T-cell (primary cell): ENCODE results near the gene GNAS-AS1. TPM values are rescaled to one million over a fixed set of nuclear protein-coding genes. Genes with fewer than 3 reads are reported as not detected.

Experiments used
- ATAC-seq, 4 experiments: fragments of 200-7000 bp in 3 of 4; fragments of 150-1000 bp in 1 of 4; cut with Tn5 transposase; replicated peaks in 1 of 4; 1 replicate in 3 of 4; 2 replicates in 1 of 4; pipeline ENCODE4 v1.10.0; 2021; ENCODE audit warnings: moderate library complexity in 3 of 4, mild to moderate bottlenecking in 2 of 4, moderate number of reproducible peaks in 1 of 4
- CTCF ChIA-PET, 2 donors: fragments of 300-600 bp; sonication (Branson Sonifier 250); formaldehyde crosslinking; loops; one replicate each; lab custom pipeline; 2022; ENCODE audit warnings: antibody characterized with exemption in 2 of 2; lab: Charles Lee
- POLR2A ChIA-PET, 2 donors: fragments of 300-600 bp; sonication (Branson Sonifier 250); formaldehyde crosslinking; loops; one replicate each; lab custom pipeline; 2022; ENCODE audit warnings: antibody characterized with exemption in 2 of 2; lab: Charles Lee
- DNase-seq, 35 experiments: peaks; one replicate each; pipeline versions ENCODE4 v3.0.0 to v3.0.0-alpha.2; 2013 to 2023
- H3K27ac ChIP-seq: one replicate; pipeline ENCODE4 v1.5.1; 2013; ENCODE audit warnings: low read length
- H3K27me3 ChIP-seq, 2 experiments: replicated peaks in 1 of 2; 1 replicate in 1 of 2; 2 replicates in 1 of 2; pipeline versions ENCODE4 v1.6.1 to v1.7.0; 2013; ENCODE audit warnings: low read length in 1 of 2, mixed read lengths in 1 of 2; ENCODE audit not compliant: control insufficient read depth in 2 of 2, insufficient read depth in 2 of 2; ENCODE audit errors: extremely low read depth in 1 of 2
- H3K36me3 ChIP-seq, 2 donors: 1 replicate in 1 of 2; 2 replicates in 1 of 2; pipeline versions ENCODE4 v1.6.1 to v1.7.0; 2013; ENCODE audit warnings: low read length in 1 of 2; ENCODE audit not compliant: control insufficient read depth in 2 of 2, insufficient read depth in 1 of 2; ENCODE audit errors: extremely low read depth in 1 of 2
- H3K4me1 ChIP-seq, 2 experiments: 1 replicate in 1 of 2; 2 replicates in 1 of 2; pipeline versions ENCODE4 v1.6.1 to v1.7.0; 2013; ENCODE audit warnings: low read length in 2 of 2, mixed read lengths in 1 of 2; ENCODE audit not compliant: insufficient read depth in 2 of 2, control insufficient read depth in 1 of 2; ENCODE audit errors: extremely low read depth in 1 of 2
- H3K4me3 ChIP-seq, 2 donors: 1 replicate in 1 of 2; 2 replicates in 1 of 2; pipeline versions ENCODE4 v1.5.1 to v1.7.0; 2013; ENCODE audit warnings: mild to moderate bottlenecking in 2 of 2, low read length in 1 of 2, moderate library complexity in 1 of 2; ENCODE audit not compliant: control insufficient read depth in 1 of 2; ENCODE audit errors: extremely low read depth in 1 of 2
- H3K9me3 ChIP-seq: 2 replicates; pipeline ENCODE4 v1.7.0; 2013
- H3K27ac Mint-ChIP-seq, 2 donors: one replicate each; pipeline ENCODE4 v1.8.0; 2020 to 2021; ENCODE audit warnings: mild to moderate bottlenecking in 2 of 2, mixed read lengths in 2 of 2
- H3K27me3 Mint-ChIP-seq, 2 donors: one replicate each; pipeline ENCODE4 v1.8.0; 2021 to 2022; ENCODE audit warnings: mixed read lengths in 2 of 2
- H3K36me3 Mint-ChIP-seq: one replicate; pipeline ENCODE4 v1.8.0; 2021; ENCODE audit warnings: mixed read lengths
- H3K4me1 Mint-ChIP-seq, 3 donors: one replicate each; pipeline ENCODE4 v1.8.0; 2020 to 2022; ENCODE audit warnings: mixed read lengths in 3 of 3, mild to moderate bottlenecking in 1 of 3
- H3K4me3 Mint-ChIP-seq, 3 donors: one replicate each; pipeline ENCODE4 v1.8.0; 2020 to 2022; ENCODE audit warnings: mild to moderate bottlenecking in 3 of 3, mixed read lengths in 3 of 3, moderate library complexity in 3 of 3
- H3K9me3 Mint-ChIP-seq, 3 donors: one replicate each; pipeline ENCODE4 v1.8.0; 2020 to 2022; ENCODE audit warnings: mixed read lengths in 3 of 3
- WGBS: methylation state at CpG from one replicate; pipeline ENCODE4 v1.1.5; 2013; ENCODE audit warnings: missing lambda C conversion rate; ENCODE audit not compliant: insufficient coverage; 5-methylcytosine and 5-hydroxymethylcytosine counted together
- total RNA-seq, 35 experiments: library from RNA in 6 of 35; stranded (reverse) in 6 of 35; fragments of 120-200 nt in 1 of 35; gene quantifications; one replicate each; pipeline versions ENCODE4 v1.2.1 to v1.2.4 and lab custom pipeline; 2013 to 2026

GNAS-AS1 gene
- total RNA-seq, 5 donors from 2014 or later (not counting 1 experiment from before 2014, with no cell fraction given): 1.1 to 1.7 (median 1.5) TPM

- Histone ChIP-seq H3K4me1 (no peaks in the 10 kb centered on the region), H3K4me3 (no peak overlapping the region), H3K27ac (no peak overlapping the region), H3K36me3 (no peaks in the 10 kb centered on the region), H3K27me3 (peaks cover 0 to 34% of the 10 kb centered on the region in 2 experiments), H3K9me3 (no peaks in the 10 kb centered on the region)
- ATAC-seq: no peak
- ChIA-PET POLR2A (no interaction called here), CTCF (no interaction called here)
- whole genome bisulfite sequencing: 79% methylated on average over 5 of the region's 6 CpGs
- Mint-ChIP-seq H3K4me3 (no peak overlapping the region), H3K4me1 (no peaks in the 10 kb centered on the region), H3K36me3 (no peaks in the 10 kb centered on the region), H3K27me3 (peaks cover 19 to 31% of the 10 kb centered on the region in 2 donors), H3K9me3 (no peaks in the 10 kb centered on the region), H3K27ac (no peak overlapping the region)
- no peak for DNase-seq
Measured at GRCh38 chr20:58772786-58773185, 77.9 kb downstream of the GNAS-AS1 start.

Other genes with a start within 250 kb of the GNAS-AS1 start
- gene STX16, start 199.6 kb downstream of the GNAS-AS1 start, total RNA-seq: 100 to 1,000 TPM; 154 to 213 (median 178) TPM
- 10 to 100 TPM; 49.6 to 79.0 (median 69.3) TPM for gene NPEPL1, start 158.1 kb downstream of the GNAS-AS1 start, total RNA-seq
- gene GNAS, start 1.8 kb upstream of the GNAS-AS1 start, total RNA-seq: 100 to 1,000 TPM; 578 to 855 (median 640) TPM
- 10 to 100 TPM; 72.6 to 95.4 (median 90.4) TPM for gene NELFCD, start 130.4 kb upstream of the GNAS-AS1 start, total RNA-seq
- gene CTSZ, start 156.4 kb upstream of the GNAS-AS1 start, total RNA-seq: 10 to 100 TPM; 16.8 to 37.1 (median 26.1) TPM
- gene TUBB1, start 168.5 kb upstream of the GNAS-AS1 start, total RNA-seq: 1 to 10 TPM in 1 of 5 donors, under 1 TPM in 1, not detected in 3; 0.56 to 5.0 TPM
- 100 to 1,000 TPM in 1 of 5 donors, 10 to 100 TPM in 4; 50.6 to 105 (median 62.4) TPM for gene ATP5F1E, start 181.4 kb upstream of the GNAS-AS1 start, total RNA-seq
- 10 to 100 TPM; 41.4 to 49.0 (median 43.6) TPM for gene PRELID3B, start 191.9 kb upstream of the GNAS-AS1 start, total RNA-seq